Ishikawa (cell line): Measurements from ENCODE around the gene SON.

Source experiments
- CEBPB ChIP-seq: IDR thresholded peaks from 2 replicates; pipeline ENCODE4 v1.6.1; 2012
- CREB1 ChIP-seq: IDR thresholded peaks from 2 replicates; pipeline ENCODE4 v1.6.1; 2012; ENCODE audit warnings: low read depth
- EGR1 ChIP-seq: IDR thresholded peaks from 2 replicates; pipeline ENCODE4 v1.6.1; 2012
- EP300 ChIP-seq: IDR thresholded peaks from 2 replicates; pipeline ENCODE4 v1.6.1; 2012; ENCODE audit warnings: borderline replicate concordance
- FOXM1 ChIP-seq: IDR thresholded peaks from 2 replicates; pipeline ENCODE4 v1.6.1; 2012; ENCODE audit warnings: low read depth, borderline replicate concordance
- NFIC ChIP-seq: IDR thresholded peaks from 2 replicates; pipeline ENCODE4 v1.6.1; 2012
- RAD21 ChIP-seq: IDR thresholded peaks from 2 replicates; pipeline ENCODE4 v1.6.1; 2012; ENCODE audit warnings: low read depth
- TAF1 ChIP-seq: IDR thresholded peaks from 2 replicates; pipeline ENCODE4 v1.6.1; 2012; ENCODE audit warnings: low read depth, mild to moderate bottlenecking
- TCF12 ChIP-seq: IDR thresholded peaks from 2 replicates; pipeline ENCODE4 v1.6.1; 2012; ENCODE audit warnings: low read depth
- TEAD4 ChIP-seq: IDR thresholded peaks from 2 replicates; pipeline ENCODE4 v1.6.1; 2012
- YY1 ChIP-seq: IDR thresholded peaks from 2 replicates; pipeline ENCODE4 v1.6.1; 2012; ENCODE audit warnings: low read depth
- ZBTB7A ChIP-seq: IDR thresholded peaks from 2 replicates; pipeline ENCODE4 v1.6.1; 2012; ENCODE audit warnings: low read depth
- TF ChIP-seq, protein P1 (sequence below): IDR thresholded peaks from 2 replicates; pipeline ENCODE4 v1.6.1; 2012
- TF ChIP-seq, protein P2 (sequence below): IDR thresholded peaks from 2 replicates; pipeline ENCODE4 v1.6.1; 2012; ENCODE audit warnings: low read depth, mild to moderate bottlenecking
- TF ChIP-seq, protein P3 (sequence below): IDR thresholded peaks from 2 replicates; pipeline ENCODE4 v1.6.1; 2012

SON gene

DNA sequence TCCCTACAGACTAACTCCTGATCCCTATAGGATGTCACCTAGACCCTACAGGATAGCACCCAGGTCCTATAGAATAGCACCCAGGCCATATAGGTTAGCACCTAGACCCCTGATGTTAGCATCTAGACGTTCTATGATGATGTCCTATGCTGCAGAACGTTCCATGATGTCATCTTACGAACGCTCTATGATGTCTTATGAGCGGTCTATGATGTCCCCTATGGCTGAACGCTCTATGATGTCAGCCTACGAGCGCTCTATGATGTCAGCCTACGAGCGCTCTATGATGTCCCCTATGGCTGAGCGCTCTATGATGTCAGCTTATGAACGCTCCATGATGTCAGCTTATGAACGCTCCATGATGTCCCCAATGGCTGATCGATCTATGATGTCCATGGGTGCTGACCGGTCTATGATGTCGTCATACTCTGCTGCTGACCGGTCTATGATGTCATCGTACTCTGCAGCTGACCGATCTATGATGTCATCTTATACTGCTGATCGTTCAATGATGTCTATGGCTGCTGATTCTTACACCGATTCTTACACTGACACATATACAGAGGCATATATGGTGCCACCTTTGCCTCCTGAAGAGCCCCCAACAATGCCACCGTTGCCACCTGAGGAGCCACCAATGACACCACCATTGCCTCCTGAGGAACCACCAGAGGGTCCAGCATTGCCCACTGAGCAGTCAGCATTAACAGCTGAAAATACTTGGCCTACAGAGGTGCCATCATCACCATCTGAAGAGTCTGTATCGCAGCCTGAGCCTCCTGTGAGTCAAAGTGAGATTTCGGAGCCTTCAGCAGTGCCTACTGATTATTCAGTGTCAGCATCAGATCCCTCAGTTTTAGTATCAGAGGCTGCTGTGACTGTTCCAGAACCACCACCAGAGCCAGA, 9.5 kb downstream of the SON start:
- TF ChIP-seq CREB1 (peak; percentile 56; the same call in 1 of the 2 replicates), ZBTB7A (no peak), TAF1 (no peak), TCF12 (no peak)

DNA sequence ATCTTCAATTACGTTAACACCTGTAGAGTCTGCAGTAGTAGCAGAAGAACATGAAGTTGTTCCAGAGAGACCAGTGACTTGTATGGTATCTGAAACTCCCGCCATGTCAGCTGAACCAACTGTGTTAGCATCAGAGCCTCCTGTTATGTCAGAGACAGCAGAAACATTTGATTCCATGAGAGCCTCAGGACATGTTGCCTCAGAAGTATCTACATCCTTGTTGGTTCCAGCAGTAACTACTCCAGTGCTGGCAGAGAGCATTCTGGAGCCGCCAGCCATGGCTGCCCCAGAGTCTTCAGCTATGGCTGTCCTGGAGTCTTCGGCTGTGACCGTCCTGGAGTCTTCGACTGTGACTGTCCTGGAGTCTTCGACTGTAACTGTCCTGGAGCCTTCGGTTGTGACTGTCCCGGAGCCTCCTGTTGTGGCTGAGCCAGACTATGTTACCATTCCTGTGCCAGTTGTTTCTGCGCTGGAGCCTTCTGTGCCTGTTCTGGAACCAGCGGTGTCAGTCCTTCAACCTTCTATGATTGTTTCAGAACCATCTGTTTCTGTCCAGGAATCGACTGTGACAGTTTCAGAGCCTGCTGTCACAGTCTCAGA, 10.3 kb downstream of the SON start:
- TF ChIP-seq, protein P1, sequence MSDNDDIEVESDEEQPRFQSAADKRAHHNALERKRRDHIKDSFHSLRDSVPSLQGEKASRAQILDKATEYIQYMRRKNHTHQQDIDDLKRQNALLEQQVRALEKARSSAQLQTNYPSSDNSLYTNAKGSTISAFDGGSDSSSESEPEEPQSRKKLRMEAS = no peak
- TF ChIP-seq NFIC (no peak), CEBPB (no peak), CREB1 (no peak), TCF12 (no peak), TEAD4 (no peak), FOXM1 (no peak), EP300 (no peak)
- TF ChIP-seq, protein P2, sequence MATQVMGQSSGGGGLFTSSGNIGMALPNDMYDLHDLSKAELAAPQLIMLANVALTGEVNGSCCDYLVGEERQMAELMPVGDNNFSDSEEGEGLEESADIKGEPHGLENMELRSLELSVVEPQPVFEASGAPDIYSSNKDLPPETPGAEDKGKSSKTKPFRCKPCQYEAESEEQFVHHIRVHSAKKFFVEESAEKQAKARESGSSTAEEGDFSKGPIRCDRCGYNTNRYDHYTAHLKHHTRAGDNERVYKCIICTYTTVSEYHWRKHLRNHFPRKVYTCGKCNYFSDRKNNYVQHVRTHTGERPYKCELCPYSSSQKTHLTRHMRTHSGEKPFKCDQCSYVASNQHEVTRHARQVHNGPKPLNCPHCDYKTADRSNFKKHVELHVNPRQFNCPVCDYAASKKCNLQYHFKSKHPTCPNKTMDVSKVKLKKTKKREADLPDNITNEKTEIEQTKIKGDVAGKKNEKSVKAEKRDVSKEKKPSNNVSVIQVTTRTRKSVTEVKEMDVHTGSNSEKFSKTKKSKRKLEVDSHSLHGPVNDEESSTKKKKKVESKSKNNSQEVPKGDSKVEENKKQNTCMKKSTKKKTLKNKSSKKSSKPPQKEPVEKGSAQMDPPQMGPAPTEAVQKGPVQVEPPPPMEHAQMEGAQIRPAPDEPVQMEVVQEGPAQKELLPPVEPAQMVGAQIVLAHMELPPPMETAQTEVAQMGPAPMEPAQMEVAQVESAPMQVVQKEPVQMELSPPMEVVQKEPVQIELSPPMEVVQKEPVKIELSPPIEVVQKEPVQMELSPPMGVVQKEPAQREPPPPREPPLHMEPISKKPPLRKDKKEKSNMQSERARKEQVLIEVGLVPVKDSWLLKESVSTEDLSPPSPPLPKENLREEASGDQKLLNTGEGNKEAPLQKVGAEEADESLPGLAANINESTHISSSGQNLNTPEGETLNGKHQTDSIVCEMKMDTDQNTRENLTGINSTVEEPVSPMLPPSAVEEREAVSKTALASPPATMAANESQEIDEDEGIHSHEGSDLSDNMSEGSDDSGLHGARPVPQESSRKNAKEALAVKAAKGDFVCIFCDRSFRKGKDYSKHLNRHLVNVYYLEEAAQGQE = no peak

DNA sequence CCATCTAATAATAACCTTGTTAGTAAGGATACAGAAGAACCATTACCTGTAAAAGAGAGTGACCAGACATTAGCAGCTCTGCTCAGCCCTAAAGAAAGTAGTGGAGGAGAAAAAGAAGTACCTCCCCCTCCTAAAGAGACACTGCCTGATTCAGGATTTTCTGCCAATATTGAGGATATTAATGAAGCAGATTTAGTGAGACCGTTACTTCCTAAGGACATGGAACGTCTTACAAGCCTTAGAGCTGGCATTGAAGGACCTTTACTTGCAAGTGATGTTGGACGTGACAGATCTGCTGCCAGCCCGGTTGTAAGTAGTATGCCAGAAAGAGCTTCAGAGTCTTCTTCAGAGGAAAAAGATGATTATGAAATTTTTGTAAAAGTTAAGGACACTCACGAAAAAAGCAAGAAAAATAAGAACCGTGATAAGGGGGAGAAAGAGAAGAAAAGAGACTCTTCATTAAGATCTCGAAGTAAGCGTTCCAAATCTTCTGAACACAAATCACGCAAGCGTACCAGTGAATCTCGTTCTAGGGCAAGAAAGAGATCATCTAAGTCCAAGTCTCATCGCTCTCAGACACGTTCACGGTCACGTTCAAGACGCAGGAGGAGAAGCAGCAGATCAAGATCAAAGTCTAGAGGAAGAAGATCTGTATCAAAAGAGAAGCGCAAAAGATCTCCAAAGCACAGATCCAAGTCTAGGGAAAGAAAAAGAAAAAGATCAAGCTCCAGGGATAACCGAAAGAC, 11.6 kb downstream of the SON start:
- TF ChIP-seq EGR1 = no peak
- TF ChIP-seq EP300 = no peak
- TF ChIP-seq NFIC = no peak

DNA sequence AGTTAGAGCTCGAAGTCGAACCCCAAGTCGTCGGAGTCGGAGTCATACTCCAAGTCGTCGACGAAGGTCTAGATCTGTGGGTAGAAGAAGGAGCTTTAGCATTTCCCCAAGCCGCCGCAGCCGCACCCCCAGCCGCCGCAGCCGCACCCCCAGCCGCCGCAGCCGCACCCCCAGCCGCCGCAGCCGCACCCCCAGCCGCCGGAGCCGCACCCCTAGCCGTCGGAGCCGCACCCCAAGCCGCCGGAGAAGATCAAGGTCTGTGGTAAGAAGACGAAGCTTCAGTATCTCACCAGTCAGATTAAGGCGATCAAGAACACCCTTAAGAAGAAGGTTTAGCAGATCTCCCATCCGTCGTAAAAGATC, 12.1 kb downstream of the SON start:
- TF ChIP-seq TCF12 (no peak), FOXM1 (no peak), CEBPB (no peak), YY1 (no peak), EP300 (no peak), CREB1 (no peak), ZBTB7A (no peak), RAD21 (no peak), TAF1 (no peak), TEAD4 (no peak), EGR1 (no peak), NFIC (no peak)
- TF ChIP-seq, protein P3, sequence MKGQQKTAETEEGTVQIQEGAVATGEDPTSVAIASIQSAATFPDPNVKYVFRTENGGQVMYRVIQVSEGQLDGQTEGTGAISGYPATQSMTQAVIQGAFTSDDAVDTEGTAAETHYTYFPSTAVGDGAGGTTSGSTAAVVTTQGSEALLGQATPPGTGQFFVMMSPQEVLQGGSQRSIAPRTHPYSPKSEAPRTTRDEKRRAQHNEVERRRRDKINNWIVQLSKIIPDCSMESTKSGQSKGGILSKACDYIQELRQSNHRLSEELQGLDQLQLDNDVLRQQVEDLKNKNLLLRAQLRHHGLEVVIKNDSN = no peak
- TF ChIP-seq, protein P2 = no peak
- TF ChIP-seq, protein P1 = no peak

DNA sequence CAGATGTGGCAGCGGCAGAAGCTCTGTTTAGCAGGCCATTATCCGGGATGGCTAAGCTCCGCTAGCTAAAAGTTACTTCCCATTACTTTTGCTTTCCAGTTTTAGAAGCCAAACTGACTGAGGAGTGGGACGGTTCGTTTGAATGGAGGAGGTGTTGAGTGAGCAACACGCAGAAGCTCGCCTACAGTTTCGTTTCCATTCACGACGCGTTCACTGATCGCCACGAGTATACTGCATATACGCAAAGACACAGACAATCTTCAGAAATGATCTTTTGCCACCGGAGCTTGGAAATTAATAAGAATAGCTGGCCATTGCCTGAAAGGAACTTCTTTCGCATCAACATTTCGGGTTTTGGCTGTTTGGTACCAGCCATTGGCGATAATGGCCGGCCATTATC, 14.6 kb downstream of the SON start:
- TF ChIP-seq EGR1 (no peak), CREB1 (no peak), NFIC (no peak)
- TF ChIP-seq, protein P2 = no peak
